Progenitor cell of endocrine pancreas (in vitro differentiated cells): ENCODE results near the gene RBM4. TPM values are rescaled to one million over a fixed set of nuclear protein-coding genes. Genes with fewer than 3 reads are reported as not detected.

ENCODE experiments used
- DNase-seq: peaks from one replicate; pipeline ENCODE4 v3.0.0; 2021; ENCODE audit warnings: low spot score; ENCODE audit not compliant: unreplicated experiment
- H3K27ac Mint-ChIP-seq: 2 replicates; pipeline ENCODE4 v1.8.0; 2021; ENCODE audit warnings: mild to moderate bottlenecking, moderate library complexity, mixed read lengths
- H3K27me3 Mint-ChIP-seq: 2 replicates; pipeline ENCODE4 v1.8.0; 2021; ENCODE audit warnings: mixed read lengths
- H3K36me3 Mint-ChIP-seq: 2 replicates; pipeline ENCODE4 v1.8.0; 2022; ENCODE audit warnings: mixed read lengths; ENCODE audit not compliant: insufficient read depth
- H3K4me1 Mint-ChIP-seq: 2 replicates; pipeline ENCODE4 v1.8.0; 2021; ENCODE audit warnings: low read depth, mixed read lengths
- H3K4me3 Mint-ChIP-seq: 2 replicates; pipeline ENCODE4 v1.8.0; 2021; ENCODE audit warnings: low read depth, mild to moderate bottlenecking, moderate library complexity, mixed read lengths
- H3K9me3 Mint-ChIP-seq: 2 replicates; pipeline ENCODE4 v1.8.0; 2021; ENCODE audit warnings: low read depth, mixed read lengths
- CTCF ChIP-seq: fragments of 200-600 bp; sonication (generic); IDR thresholded peaks from one replicate; pipeline ENCODE4 v1.5.0; 2021; ENCODE audit warnings: antibody characterized with exemption, mild to moderate bottlenecking; ENCODE audit not compliant: unreplicated experiment
- total RNA-seq: library from RNA; stranded (reverse); gene quantifications from 2 replicates; pipeline ENCODE4 v1.2.1, GENCODE V29; 2021

RBM4 gene
- total RNA-seq, 1 donor from 2014 or later, result 258 TPM

DNA sequence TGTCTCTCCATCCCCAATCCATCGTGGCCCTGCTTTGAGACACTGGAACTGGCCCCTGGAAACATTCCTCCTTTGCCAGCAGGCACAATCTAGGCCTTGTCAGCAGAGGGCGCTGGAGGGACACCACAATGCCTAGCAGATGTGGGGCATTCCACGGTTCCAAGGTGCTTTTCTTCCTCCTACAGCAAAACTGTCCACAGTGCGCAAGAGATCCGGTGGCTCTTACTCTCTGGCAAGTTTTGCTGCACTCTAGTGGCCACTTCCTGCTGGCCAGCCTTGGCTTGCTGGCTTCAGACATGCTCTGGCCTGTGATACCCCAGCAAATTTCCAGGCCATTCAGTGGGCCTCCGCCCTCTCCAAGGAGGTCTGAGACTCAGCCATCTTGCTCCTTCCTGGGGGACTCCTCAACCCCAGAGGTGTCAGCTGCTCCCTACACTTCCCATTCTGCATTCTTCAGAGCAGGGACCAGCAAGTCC, 56.3 kb downstream of the RBM4 start:
- Mint-ChIP-seq H3K4me3 (no peak overlapping the region), H3K36me3 (peaks cover 20% of the 10 kb centered on the region), H3K4me1 (no peaks in the 10 kb centered on the region), H3K27ac (no peak overlapping the region), H3K27me3 (no peaks in the 10 kb centered on the region), H3K9me3 (no peaks in the 10 kb centered on the region)
- peak; percentile 88 for DNase-seq
- peak; percentile 95 for TF ChIP-seq CTCF

Other genes with a start within 250 kb of the RBM4 start
- not detected in 2 replicates for gene NPAS4, start 217.7 kb upstream of the RBM4 start, total RNA-seq
- 54.3 and 59.1 TPM in 2 replicates for gene MRPL11, start 199.9 kb upstream of the RBM4 start, total RNA-seq
- 16.9 and 17.8 TPM in 2 replicates for gene PELI3, start 171.8 kb upstream of the RBM4 start, total RNA-seq
- gene DPP3, start 158.3 kb upstream of the RBM4 start, total RNA-seq, result 78.7 and 79.7 TPM in 2 replicates
- 75.4 and 80.3 TPM in 2 replicates for gene BBS1, start 128.1 kb upstream of the RBM4 start, total RNA-seq
- gene ZDHHC24, start 92.7 kb upstream of the RBM4 start, total RNA-seq, result 9.7 and 10.5 TPM in 2 replicates
- gene ACTN3, start 91.8 kb upstream of the RBM4 start, total RNA-seq, result 0.43 and 0.44 TPM in 2 replicates
- gene CTSF, start 70.1 kb upstream of the RBM4 start, total RNA-seq, result 3.6 and 4.1 TPM in 2 replicates
- 0.89 and 1.1 TPM in 2 replicates for gene CCDC87, start 45.6 kb upstream of the RBM4 start, total RNA-seq
- 48.9 and 49.7 TPM in 2 replicates for gene CCS, start 45.5 kb upstream of the RBM4 start, total RNA-seq
- 119 and 124 TPM in 2 replicates for gene RBM14, start 22.1 kb upstream of the RBM4 start, total RNA-seq
- 71.0 and 71.7 TPM in 2 replicates for gene RBM4B, start 39.2 kb downstream of the RBM4 start, total RNA-seq
- 54.0 and 55.0 TPM in 2 replicates for gene SPTBN2, start 90.5 kb downstream of the RBM4 start, total RNA-seq
- 32.7 and 33.3 TPM in 2 replicates for gene RCE1, start 204.7 kb downstream of the RBM4 start, total RNA-seq
- gene LRFN4, start 218.4 kb downstream of the RBM4 start, total RNA-seq, result 19.6 and 20.2 TPM in 2 replicates